ENCODE results near the gene SNAP91.

The SNAP91 gene

DNA sequence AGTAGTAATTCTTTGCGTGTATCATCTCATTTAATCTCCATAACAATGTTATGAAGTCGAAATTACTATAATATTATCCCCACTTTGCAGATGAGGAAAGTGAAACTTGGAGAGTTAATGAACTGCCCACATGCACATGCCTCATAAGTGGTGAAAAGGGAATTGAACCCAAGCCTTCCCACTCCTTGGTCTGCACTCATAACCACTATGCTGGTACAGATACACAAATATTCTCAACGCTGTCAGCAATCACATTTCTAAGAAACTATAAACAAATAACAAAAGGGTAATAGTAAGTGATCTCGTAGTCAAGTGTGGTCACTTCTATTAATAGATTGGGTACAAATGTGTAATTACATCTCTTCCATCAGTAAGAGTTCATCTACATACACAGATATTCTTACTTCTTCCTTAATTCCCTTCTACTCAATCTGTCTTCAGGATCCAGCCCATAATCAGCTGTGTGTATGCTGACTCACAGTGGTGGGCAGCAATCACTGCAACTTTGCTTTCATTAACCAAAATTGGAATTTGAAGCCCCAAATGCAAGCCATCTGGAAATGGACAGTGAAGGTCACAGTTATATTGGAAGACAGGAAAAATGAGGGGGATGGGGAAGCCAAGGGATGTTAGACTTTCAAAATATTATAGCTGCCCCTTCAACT, 190.0 kb downstream of the SNAP91 start:
- TF ChIP-seq CTCF (conservative IDR thresholded peaks at IDR 0.05; ENCODE audit: low read depth, low read length), result peak; percentile 55
- DNase-seq (ENCODE audit: low read depth), result no peak
- H3K4me3 ChIP-seq (ENCODE audit: low read length), result no peak overlapping the region

- TF ChIP-seq CTCF (conservative IDR thresholded peaks at IDR 0.05; ENCODE audit: low read depth, low read length), result no peak
- no peak for DNase-seq (ENCODE audit: low read depth)
- H3K4me3 ChIP-seq (ENCODE audit: low read length), result no peak overlapping the region
Measured at GRCh38 chr6:83517500-83517899, 191.4 kb downstream of the SNAP91 start.

GRCh38 chr6:83514866-83515466, 193.9 kb downstream of the SNAP91 start:
- DNase-seq (ENCODE audit: low read depth), result no peak
- peak; percentile 84 for TF ChIP-seq CTCF (conservative IDR thresholded peaks at IDR 0.05; ENCODE audit: low read depth, low read length)
- H3K4me3 ChIP-seq (ENCODE audit: low read length), result no peak overlapping the region

GRCh38 chr6:83514466-83514865, 194.4 kb downstream of the SNAP91 start:
- H3K4me3 ChIP-seq (ENCODE audit: low read length), result no peak overlapping the region
- no peak for TF ChIP-seq CTCF (conservative IDR thresholded peaks at IDR 0.05; ENCODE audit: low read depth, low read length)
- DNase-seq (ENCODE audit: low read depth), result no peak

DNA sequence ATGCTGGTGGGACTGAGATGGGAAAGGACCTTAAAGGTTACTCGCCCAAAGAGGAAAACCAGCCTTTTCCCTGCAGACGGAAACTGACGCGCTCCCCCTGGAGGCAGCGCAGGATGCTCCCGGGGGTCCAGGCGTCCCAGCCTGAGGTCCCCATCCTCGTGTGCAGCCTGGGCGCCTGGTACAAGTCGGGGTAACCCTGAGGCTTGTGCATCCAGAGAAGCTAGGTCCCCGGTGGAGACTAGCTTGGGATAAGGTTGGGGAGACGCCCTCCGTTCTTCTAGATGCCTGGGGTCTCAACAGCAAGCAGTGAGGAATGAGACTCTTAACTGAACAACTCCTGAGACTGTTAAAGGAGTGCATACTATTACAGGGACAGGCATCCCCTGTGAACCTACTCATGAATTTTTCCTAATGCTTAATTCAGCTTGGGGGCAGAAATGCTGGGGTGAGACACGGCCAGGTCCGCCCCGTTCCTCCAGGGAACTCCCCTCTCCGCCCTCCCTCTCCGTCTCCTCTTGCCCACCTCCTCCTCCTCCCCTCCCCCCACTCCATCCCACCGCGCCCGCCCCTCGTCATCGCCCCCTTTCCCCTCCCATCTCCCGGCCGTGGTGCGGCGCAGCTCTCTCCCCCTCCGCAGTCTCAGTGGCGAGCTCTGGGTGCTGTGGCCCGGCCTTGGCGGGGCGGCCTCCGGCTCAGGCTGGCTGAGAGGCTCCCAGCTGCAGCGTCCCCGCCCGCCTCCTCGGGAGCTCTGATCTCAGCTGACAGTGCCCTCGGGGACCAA, 196.8 kb downstream of the SNAP91 start, which contains the start of gene PRSS35:
TSS of gene PRSS35 (plus strand) at position 634 of the 781 bp plus-strand sequence. CDS start 10,908 bp downstream, outside the sequence.
- TF ChIP-seq CTCF (conservative IDR thresholded peaks at IDR 0.05; ENCODE audit: low read depth, low read length), result peak; percentile 92
- no peak for DNase-seq (ENCODE audit: low read depth)
- H3K4me3 ChIP-seq (ENCODE audit: low read length), result peak within 1 kb of the TSS; percentile 61

DNA sequence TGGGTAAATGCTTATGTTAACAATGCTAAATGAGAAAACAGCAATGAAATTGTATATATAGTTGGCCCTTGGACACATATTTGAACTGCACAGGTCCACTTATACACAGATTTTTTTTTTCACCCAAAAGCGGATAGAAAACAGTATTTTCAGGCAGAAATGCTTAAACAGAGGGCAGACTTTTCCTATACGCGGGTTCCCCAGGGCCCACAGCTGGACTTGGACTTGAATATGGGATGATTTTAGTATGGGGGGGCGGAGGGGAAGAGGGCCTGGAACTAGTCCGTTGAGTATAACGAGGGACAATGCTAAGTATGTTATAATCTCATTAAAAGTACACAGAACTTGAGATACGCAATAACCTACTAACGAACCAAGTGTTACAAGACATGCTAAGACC, 197.6 kb downstream of the SNAP91 start:
- TF ChIP-seq CTCF (conservative IDR thresholded peaks at IDR 0.05; ENCODE audit: low read depth, low read length), result no peak
- no peak overlapping the region for H3K4me3 ChIP-seq (ENCODE audit: low read length)
- no peak for DNase-seq (ENCODE audit: low read depth)

All from retinal pigment epithelial cell (primary cell).